IPS DF 6.9 (cell line): Measurements from ENCODE around the gene ZNF10.

Source experiments
- DNase-seq: peaks from one replicate; pipeline ENCODE4 v3.0.0-alpha.2; 2013; ENCODE audit warnings: low read depth, low spot score
- H3K27ac ChIP-seq: one replicate; pipeline ENCODE4 v1.5.1; 2013; ENCODE audit warnings: low read length, control low read depth
- H3K27me3 ChIP-seq: 2 replicates; pipeline ENCODE4 v1.6.1; 2013; ENCODE audit warnings: mild to moderate bottlenecking, low read length; ENCODE audit not compliant: control insufficient read depth, insufficient read depth
- H3K36me3 ChIP-seq: 2 replicates; pipeline ENCODE4 v1.6.1; 2013; ENCODE audit warnings: low read length; ENCODE audit not compliant: control insufficient read depth, insufficient read depth
- H3K4me1 ChIP-seq: 2 replicates; pipeline ENCODE4 v1.6.1; 2013; ENCODE audit warnings: low read length; ENCODE audit not compliant: control insufficient read depth, insufficient read depth
- H3K4me3 ChIP-seq: 2 replicates; pipeline ENCODE4 v1.5.1; 2013; ENCODE audit warnings: mild to moderate bottlenecking, low read length
- H3K9me3 ChIP-seq: 2 replicates; pipeline ENCODE4 v1.6.1; 2013; ENCODE audit warnings: low read length, inconsistent platforms; ENCODE audit not compliant: control insufficient read depth, insufficient read depth
- WGBS: extraction: QIAGEN DNeasy Blood & Tissue Kit; methylation state at CpG from one replicate; pipeline ENCODE4 v1.1.7; 2013; ENCODE audit warnings: mixed read lengths, missing lambda C conversion rate; ENCODE audit not compliant: insufficient read length, insufficient coverage; 5-methylcytosine and 5-hydroxymethylcytosine counted together

ZNF10 gene

DNA sequence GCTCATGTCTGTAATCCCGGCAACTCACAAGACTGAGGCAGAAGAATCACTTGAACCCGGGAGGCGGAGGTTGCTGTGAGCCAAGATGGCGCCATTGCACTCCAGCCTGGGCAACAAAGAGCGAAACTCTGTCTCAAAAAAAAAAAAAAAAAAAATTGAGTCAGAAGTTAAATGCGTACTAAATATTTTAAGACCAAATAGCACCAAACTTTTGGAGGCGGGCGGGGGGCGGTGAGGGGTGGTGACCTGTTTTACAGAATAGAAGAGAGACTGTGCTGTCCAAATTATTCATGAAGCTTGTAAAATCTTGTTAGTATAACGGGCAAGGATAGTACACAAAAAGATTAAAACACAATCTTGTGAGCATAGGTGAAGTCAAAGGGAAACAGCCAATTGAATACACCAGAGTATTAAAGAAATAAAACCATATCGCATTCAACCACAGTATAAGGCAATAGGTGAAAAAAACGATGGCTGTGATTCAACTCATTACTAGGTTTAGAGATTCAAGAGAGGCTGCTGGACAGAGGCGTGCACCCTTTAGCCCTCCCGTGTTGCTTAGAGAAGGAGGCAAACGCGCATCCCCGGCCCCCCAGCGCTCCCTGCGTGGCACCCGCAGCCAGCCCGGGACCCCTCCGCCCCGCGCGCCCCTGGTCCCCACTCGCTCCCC, 924 bp upstream of the ZNF10 start:
- H3K27me3 ChIP-seq, result no peaks in the 10 kb centered on the region
- H3K9me3 ChIP-seq, result peaks cover 4% of the 10 kb centered on the region
- H3K4me1 ChIP-seq, result no peaks in the 10 kb centered on the region
- DNase-seq, result no peak
- no CpG with 5 or more reads among the region's 26 CpGs for WGBS
- no peak overlapping the region for H3K27ac ChIP-seq
- H3K36me3 ChIP-seq, result no peaks in the 10 kb centered on the region; the same call in none of the 2 replicates
- peak overlapping the region; percentile 98 for H3K4me3 ChIP-seq

GRCh38 chr12:133130808-133131128, 341 bp downstream of the ZNF10 start:
- WGBS, result no CpG with 5 or more reads among the region's 17 CpGs
- H3K36me3 ChIP-seq, result peaks cover 5% of the 10 kb centered on the region

DNA sequence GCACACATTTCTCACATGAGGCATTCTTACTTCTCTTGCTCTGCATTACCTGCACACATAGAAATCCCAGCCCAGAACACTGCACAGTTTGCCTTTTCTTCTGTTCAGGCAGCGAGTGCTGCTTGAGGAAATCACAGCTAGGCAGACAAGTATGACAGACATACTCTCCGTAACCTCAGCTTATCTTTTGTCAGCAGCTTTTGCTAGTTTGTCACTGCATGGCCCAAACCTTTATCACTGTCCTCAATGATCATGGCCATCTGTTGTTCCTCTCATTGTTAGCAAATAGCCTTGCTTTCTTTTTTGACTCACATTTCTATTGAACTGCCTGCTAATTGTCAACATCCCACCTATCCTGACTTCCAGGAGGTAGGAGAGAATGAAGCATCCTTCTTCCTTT, 5.3 kb downstream of the ZNF10 start:
- Histone ChIP-seq H3K9me3 (peaks cover 1% of the 10 kb centered on the region; the same call in 1 of the 2 replicates), H3K4me3 (no peak overlapping the region), H3K27ac (no peak overlapping the region), H3K4me1 (no peaks in the 10 kb centered on the region), H3K27me3 (no peaks in the 10 kb centered on the region), H3K36me3 (peaks cover 7% of the 10 kb centered on the region; the same call in 1 of the 2 replicates)
- WGBS, result no CpG with 5 or more reads among the region's 2 CpGs
- no peak for DNase-seq

More at GRCh38 chr12:133130808-133131128, 341 bp downstream of the ZNF10 start:
- Histone ChIP-seq H3K4me3 (peak overlapping the region; percentile 98; the same call in 1 of the 2 replicates), H3K9me3 (no peaks in the 10 kb centered on the region; the same call in 1 of the 2 replicates), H3K27me3 (no peaks in the 10 kb centered on the region), H3K27ac (no peak overlapping the region), H3K4me1 (no peaks in the 10 kb centered on the region)
- DNase-seq, result no peak

DNA sequence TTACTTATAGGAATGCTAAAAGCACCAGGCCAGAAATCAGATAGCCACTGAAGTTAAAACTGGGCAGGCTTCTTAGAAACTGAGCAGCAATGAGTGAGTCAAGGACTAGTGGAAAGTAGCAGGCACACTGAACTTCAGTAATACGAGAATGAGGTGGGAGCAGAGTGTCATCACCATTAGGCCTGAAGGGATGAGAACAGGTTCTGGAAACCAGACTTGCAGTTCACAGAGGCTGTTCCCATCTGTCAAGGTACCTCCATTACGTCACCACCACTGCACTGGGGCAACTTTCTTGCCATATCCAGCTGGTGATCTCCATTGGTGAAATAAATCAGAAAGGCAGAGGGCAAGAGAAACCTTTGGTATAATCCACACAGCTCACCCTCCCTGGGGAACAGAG, 15.6 kb downstream of the ZNF10 start:
- Histone ChIP-seq H3K4me3 (no peak overlapping the region), H3K36me3 (peaks cover 11% of the 10 kb centered on the region), H3K4me1 (no peaks in the 10 kb centered on the region), H3K27me3 (no peaks in the 10 kb centered on the region), H3K9me3 (0 out of 2 replicates have a peak, but pooled peaks cover 1% of the 10 kb centered on the region), H3K27ac (no peak overlapping the region)
- WGBS, result no CpG with 5 or more reads among the region's 2 CpGs
- DNase-seq, result no peak

- peaks cover 17% of the 10 kb centered on the region for H3K36me3 ChIP-seq
- no peak overlapping the region for H3K4me3 ChIP-seq
- no CpG with 5 or more reads among the region's 2 CpGs for WGBS
- no peak for DNase-seq
- H3K4me1 ChIP-seq, result no peaks in the 10 kb centered on the region
- H3K27ac ChIP-seq, result no peak overlapping the region
- H3K27me3 ChIP-seq, result no peaks in the 10 kb centered on the region
- H3K9me3 ChIP-seq, result peaks cover 3% of the 10 kb centered on the region
Observed at GRCh38 chr12:133156125-133156690, 25.8 kb downstream of the ZNF10 start.

- Histone ChIP-seq H3K4me3 (no peak overlapping the region), H3K36me3 (no peaks in the 10 kb centered on the region), H3K27me3 (no peaks in the 10 kb centered on the region), H3K9me3 (peaks cover 3% of the 10 kb centered on the region), H3K27ac (no peak overlapping the region), H3K4me1 (no peaks in the 10 kb centered on the region)
- no CpG with 5 or more reads among the region's 3 CpGs for WGBS
- DNase-seq, result no peak
Observed at GRCh38 chr12:133165776-133166175, 35.3 kb downstream of the ZNF10 start.

DNA sequence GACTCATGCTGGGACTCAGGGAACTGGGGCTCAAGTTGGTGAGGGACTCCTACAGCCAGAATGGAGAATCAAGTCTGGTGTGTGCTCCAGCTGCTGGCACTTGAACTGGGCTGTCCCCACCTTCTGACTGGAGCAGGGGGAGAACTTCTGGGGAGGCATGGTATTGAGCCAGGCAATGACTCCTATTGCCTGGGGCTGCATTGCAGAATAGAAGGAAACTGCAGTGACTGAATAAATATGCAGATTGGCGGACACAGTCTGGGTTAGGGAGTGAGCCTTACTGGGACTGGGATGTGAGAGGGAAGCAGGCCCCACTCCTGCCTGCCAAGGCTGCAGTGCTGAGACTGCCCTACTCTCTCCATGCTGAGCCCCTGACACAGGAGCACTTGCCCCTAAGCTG, 42.1 kb downstream of the ZNF10 start:
- no CpG with 5 or more reads among the region's 1 CpG for WGBS
- H3K36me3 ChIP-seq, result no peaks in the 10 kb centered on the region
- H3K27ac ChIP-seq, result no peak overlapping the region
- no peaks in the 10 kb centered on the region for H3K27me3 ChIP-seq
- H3K4me1 ChIP-seq, result no peaks in the 10 kb centered on the region
- no peak overlapping the region for H3K4me3 ChIP-seq
- no peak for DNase-seq
- peaks cover 1% of the 10 kb centered on the region; the same call in 1 of the 2 replicates for H3K9me3 ChIP-seq

DNA sequence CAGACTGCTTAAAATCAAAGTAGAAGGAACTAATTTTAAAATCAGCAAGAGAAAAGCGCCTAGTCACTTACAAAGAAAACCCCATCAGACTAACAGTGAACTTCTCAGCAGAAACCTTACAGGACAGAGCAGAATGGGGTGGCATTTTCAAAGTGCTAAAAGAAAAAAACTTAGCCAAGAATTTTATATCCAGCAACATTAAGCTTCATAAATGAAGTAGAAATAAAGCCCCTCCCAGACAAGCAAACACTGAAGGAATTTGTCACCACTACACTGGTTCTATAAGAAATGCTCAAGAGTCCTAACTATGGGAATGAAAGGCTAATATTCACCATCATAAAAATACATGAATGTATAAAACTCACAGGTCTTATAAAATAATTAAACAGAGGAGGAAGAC, 44.5 kb downstream of the ZNF10 start:
- no peak for DNase-seq
- Histone ChIP-seq H3K27me3 (no peaks in the 10 kb centered on the region), H3K27ac (no peak overlapping the region), H3K36me3 (no peaks in the 10 kb centered on the region), H3K4me1 (no peaks in the 10 kb centered on the region), H3K4me3 (no peak overlapping the region), H3K9me3 (peaks cover 1% of the 10 kb centered on the region; the same call in 1 of the 2 replicates)
- no CpG with 5 or more reads among the region's 1 CpG for WGBS

- no peak overlapping the region for H3K4me3 ChIP-seq
- H3K27ac ChIP-seq, result no peak overlapping the region
Observed at GRCh38 chr12:133180669-133181068, 50.2 kb downstream of the ZNF10 start.

GRCh38 chr12:133181238-133181959, 51.0 kb downstream of the ZNF10 start, which contains the start of gene ZNF268:
ZNF268 (plus strand) TSS chr12:133181495; CDS start chr12:133181998, 503 bp downstream.
- peak; percentile 88 for DNase-seq
- Histone ChIP-seq H3K27me3 (no peaks in the 10 kb centered on the region), H3K4me3 (peak within 1 kb of the TSS; percentile 83), H3K4me1 (no peaks in the 10 kb centered on the region), H3K27ac (no peak within 1 kb of the TSS), H3K36me3 (peaks cover 6% of the 10 kb centered on the region), H3K9me3 (peaks cover 3% of the 10 kb centered on the region)
- WGBS, result no CpG with 5 or more reads among the region's 40 CpGs

More at GRCh38 chr12:133180669-133181068, 50.2 kb downstream of the ZNF10 start:
- Histone ChIP-seq H3K4me1 (no peaks in the 10 kb centered on the region), H3K9me3 (peaks cover 1% of the 10 kb centered on the region), H3K36me3 (peaks cover 6% of the 10 kb centered on the region), H3K27me3 (no peaks in the 10 kb centered on the region)
- 100% methylated on average over 2 of the region's 8 CpGs for WGBS
- DNase-seq, result no peak
